NT2/D1 (cell line): ENCODE measurements around the gene NTPCR.

Source experiments
- DNase-seq: peaks from one replicate; pipeline ENCODE4 v3.0.0-alpha.2; 2011; ENCODE audit warnings: low read depth, low spot score
- H3K27me3 ChIP-seq: 2 replicates; pipeline ENCODE4 v1.6.0; 2011; ENCODE audit warnings: mild to moderate bottlenecking; ENCODE audit not compliant: insufficient read length, insufficient read depth
- H3K36me3 ChIP-seq: 2 replicates; pipeline ENCODE4 v1.6.1; 2011; ENCODE audit warnings: mild to moderate bottlenecking, low read length, mixed read lengths; ENCODE audit not compliant: insufficient read depth, insufficient read length
- H3K4me1 ChIP-seq: 2 replicates; pipeline ENCODE4 v1.5.1; 2011; ENCODE audit not compliant: insufficient read depth, insufficient read length
- H3K4me3 ChIP-seq: 2 replicates; pipeline ENCODE4 v1.5.1; 2011; ENCODE audit warnings: low read depth; ENCODE audit not compliant: insufficient read length
- H3K9ac ChIP-seq: 2 replicates; pipeline ENCODE4 v1.6.0; 2011; ENCODE audit warnings: low read depth; ENCODE audit not compliant: insufficient read length
- H3K9me3 ChIP-seq: 2 replicates; pipeline ENCODE4 v1.5.1; 2011; ENCODE audit warnings: mild to moderate bottlenecking, low read length; ENCODE audit not compliant: insufficient read depth
- SUZ12 ChIP-seq: IDR thresholded peaks from 2 replicates; pipeline ENCODE4 v1.6.1; 2011; ENCODE audit not compliant: insufficient read length, insufficient read depth; ENCODE audit errors: extremely low read depth
- YY1 ChIP-seq: IDR thresholded peaks from 2 replicates; pipeline ENCODE4 v1.6.1; 2011; ENCODE audit not compliant: insufficient read length, insufficient read depth
- ZNF274 ChIP-seq: IDR thresholded peaks from 2 replicates; pipeline ENCODE4 v1.6.1; 2011; ENCODE audit warnings: mild to moderate bottlenecking, low read depth, low read length

NTPCR gene

GRCh38 chr1:232966663-232967062 lies 16.3 kb downstream of the NTPCR start:
- Histone ChIP-seq H3K4me1 (peaks cover 3% of the 10 kb centered on the region), H3K36me3 (peaks cover 54% of the 10 kb centered on the region), H3K27me3 (no peaks in the 10 kb centered on the region), H3K9ac (no peak overlapping the region), H3K9me3 (no peaks in the 10 kb centered on the region), H3K4me3 (no peak overlapping the region)
- DNase-seq = no peak
- no peak for TF ChIP-seq YY1
- no peak for TF ChIP-seq ZNF274
- TF ChIP-seq SUZ12 = no peak

- Histone ChIP-seq H3K9me3 (peaks cover 13% of the 10 kb centered on the region; the same call in 1 of the 2 replicates), H3K27me3 (no peaks in the 10 kb centered on the region), H3K9ac (no peak overlapping the region), H3K4me3 (no peak overlapping the region), H3K36me3 (peaks cover 61% of the 10 kb centered on the region), H3K4me1 (peaks cover 3% of the 10 kb centered on the region)
- no peak for TF ChIP-seq YY1
- TF ChIP-seq ZNF274 = no peak
- TF ChIP-seq SUZ12 = no peak
- DNase-seq = no peak
Observed at GRCh38 chr1:232968391-232968790, 18.0 kb downstream of the NTPCR start.

DNA sequence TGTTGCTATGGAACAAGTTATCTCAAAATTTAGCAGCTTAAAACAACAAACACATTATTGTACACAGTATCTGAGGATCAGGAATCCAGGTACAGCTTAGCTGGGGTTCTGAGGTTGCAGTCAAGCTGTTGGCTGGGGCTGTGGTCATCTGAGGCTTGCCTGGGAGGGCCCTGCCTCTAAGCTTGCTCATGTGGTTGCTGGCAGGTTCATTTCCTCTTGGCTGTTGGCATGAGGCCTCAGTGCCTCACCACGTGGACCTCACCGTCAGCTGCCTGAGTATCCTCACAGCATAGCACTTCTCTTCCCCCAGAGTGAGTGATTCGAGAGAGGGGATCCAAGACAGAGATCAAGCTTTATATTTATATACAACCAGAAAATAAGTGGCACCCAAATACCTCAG lies 18.6 kb downstream of the NTPCR start:
- H3K4me1 ChIP-seq = peaks cover 3% of the 10 kb centered on the region
- TF ChIP-seq SUZ12 (no peak), YY1 (no peak), ZNF274 (no peak)
- no peak overlapping the region for H3K9ac ChIP-seq
- H3K36me3 ChIP-seq = peaks cover 64% of the 10 kb centered on the region
- peaks cover 18% of the 10 kb centered on the region for H3K9me3 ChIP-seq
- H3K4me3 ChIP-seq = no peak overlapping the region
- no peaks in the 10 kb centered on the region for H3K27me3 ChIP-seq
- DNase-seq = no peak

DNA sequence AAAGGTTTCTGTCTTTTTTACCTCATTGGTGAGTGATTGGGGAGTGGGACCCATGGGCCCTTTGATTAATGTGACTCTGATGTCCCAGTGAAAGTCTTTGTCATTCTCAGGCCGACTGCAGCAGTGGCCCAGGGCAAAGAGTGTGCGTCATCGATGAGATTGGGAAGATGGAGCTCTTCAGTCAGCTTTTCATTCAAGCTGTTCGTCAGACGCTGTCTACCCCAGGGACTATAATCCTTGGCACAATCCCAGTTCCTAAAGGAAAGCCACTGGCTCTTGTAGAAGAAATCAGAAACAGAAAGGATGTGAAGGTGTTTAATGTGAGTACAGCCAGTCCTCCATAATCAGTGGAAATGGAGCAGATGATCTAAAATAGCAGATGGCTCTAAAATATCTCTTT lies 19.4 kb downstream of the NTPCR start:
- TF ChIP-seq YY1 (no peak), SUZ12 (no peak), ZNF274 (no peak)
- DNase-seq = no peak
- Histone ChIP-seq H3K9me3 (peaks cover 22% of the 10 kb centered on the region), H3K4me3 (no peak overlapping the region), H3K27me3 (no peaks in the 10 kb centered on the region), H3K36me3 (peaks cover 68% of the 10 kb centered on the region), H3K4me1 (peaks cover 3% of the 10 kb centered on the region), H3K9ac (no peak overlapping the region)

DNA sequence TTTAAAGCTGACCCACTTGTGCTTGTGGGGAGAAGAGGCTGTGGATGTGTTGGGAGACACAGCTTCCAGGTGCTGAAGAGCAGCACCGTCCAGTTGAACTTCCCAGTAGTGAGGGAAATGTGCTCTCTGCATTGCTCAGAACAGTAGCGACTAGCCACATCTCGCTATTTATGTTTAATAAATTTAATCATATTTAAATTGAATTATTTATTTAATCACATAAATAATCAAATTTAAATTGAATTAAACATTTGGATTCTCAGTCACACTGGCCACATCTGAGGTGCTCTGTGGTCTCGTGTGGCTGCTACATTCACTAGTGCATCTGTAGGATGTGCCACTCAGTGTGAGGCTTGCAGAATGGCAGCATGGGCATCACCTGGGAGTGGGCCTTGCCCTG lies 20.1 kb downstream of the NTPCR start:
- Histone ChIP-seq H3K9ac (no peak overlapping the region), H3K9me3 (peaks cover 22% of the 10 kb centered on the region), H3K4me1 (peaks cover 3% of the 10 kb centered on the region), H3K4me3 (no peak overlapping the region), H3K36me3 (peaks cover 66% of the 10 kb centered on the region), H3K27me3 (no peaks in the 10 kb centered on the region)
- TF ChIP-seq YY1 = no peak
- no peak for TF ChIP-seq ZNF274
- TF ChIP-seq SUZ12 = no peak
- no peak for DNase-seq

DNA sequence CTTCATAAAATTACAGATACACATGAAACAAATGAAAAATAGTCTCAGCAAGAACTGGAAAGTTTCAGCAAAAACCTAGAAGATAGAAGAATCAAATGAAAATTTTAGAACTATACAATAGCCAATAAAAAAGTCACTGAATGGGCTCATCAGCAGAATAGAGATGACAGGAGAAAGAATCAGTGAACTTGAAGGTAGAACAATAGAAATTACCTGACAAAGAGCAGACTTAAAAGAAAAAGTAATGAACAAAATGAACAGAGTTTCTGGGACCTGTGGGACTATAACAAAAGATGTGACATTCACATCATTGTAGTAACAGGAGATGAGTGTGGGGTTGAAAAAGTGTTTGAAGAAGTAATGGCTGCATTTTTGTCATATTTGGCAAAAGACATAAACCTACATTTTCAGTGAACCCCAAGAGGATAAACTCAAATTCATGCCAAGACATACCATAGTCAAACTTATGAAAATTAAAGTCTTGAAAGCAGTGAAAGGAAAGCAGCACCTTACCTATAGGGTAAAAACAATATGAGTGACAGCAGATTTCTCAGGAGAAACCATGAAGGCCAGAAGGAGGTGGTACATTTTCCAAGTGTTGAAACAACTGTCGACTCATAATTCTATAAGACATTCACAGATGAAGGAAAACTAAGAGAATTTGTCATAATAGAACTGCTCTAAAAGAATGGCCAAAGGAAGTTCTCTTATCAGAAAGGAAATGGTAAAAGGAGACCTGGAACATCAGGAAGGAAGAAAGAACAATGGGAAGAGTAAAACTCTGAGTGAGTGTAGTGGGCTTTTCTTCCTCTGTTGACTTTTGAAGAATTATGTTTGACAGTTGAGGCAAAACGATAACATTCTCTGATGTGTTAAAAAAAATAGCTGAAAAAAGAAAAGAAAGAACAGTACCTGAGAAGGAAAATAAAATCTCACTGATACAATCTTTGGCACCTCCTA lies 23.5 kb downstream of the NTPCR start:
- no peaks in the 10 kb centered on the region for H3K4me1 ChIP-seq
- no peak for TF ChIP-seq SUZ12
- TF ChIP-seq YY1 = no peak
- TF ChIP-seq ZNF274 = no peak
- no peaks in the 10 kb centered on the region for H3K27me3 ChIP-seq
- no peak overlapping the region for H3K9ac ChIP-seq
- no peak for DNase-seq
- H3K36me3 ChIP-seq = peaks cover 77% of the 10 kb centered on the region
- H3K4me3 ChIP-seq = no peak overlapping the region
- H3K9me3 ChIP-seq = peaks cover 22% of the 10 kb centered on the region

DNA sequence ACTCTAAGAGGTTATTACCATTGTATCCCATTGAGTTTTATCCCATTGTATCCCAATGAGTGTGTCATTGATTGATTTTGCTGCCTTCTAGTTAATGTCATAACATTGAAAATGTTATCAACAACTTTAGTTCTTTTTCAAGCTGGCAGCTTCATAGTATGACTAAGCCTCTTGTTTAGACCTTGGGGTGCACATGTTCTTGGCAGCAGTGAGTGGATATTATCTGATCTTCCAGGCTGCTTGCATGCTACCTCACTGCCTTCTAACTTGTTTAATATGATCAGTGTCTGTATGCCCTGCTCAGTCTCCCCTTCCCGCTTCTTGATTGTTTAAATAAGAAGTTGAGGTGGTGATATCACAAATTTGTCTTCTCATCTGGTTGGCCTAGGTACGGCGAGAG lies 24.6 kb downstream of the NTPCR start:
- Histone ChIP-seq H3K36me3 (peaks cover 75% of the 10 kb centered on the region), H3K27me3 (no peaks in the 10 kb centered on the region), H3K9me3 (peaks cover 22% of the 10 kb centered on the region), H3K4me1 (no peaks in the 10 kb centered on the region), H3K4me3 (no peak overlapping the region), H3K9ac (no peak overlapping the region)
- TF ChIP-seq ZNF274 = no peak
- no peak for TF ChIP-seq SUZ12
- TF ChIP-seq YY1 = no peak
- DNase-seq = no peak
